KOPT-K1 (cell line): ENCODE measurements around the gene ACADVL.

ENCODE experiments used
- H3K27ac ChIP-seq: fragments of 200-600 bp; sonication (generic); 2 replicates; pipeline ENCODE4 v1.5.1; 2016; ENCODE audit warnings: antibody characterized with exemption, mild to moderate bottlenecking, low read depth, low read length; ENCODE audit not compliant: poor library complexity, severe bottlenecking
- H3K36me3 ChIP-seq: fragments of 200-600 bp; sonication (generic); 2 replicates; pipeline ENCODE4 v1.5.1; 2017; ENCODE audit warnings: antibody characterized with exemption, mild to moderate bottlenecking, low read length, moderate library complexity; ENCODE audit not compliant: insufficient read depth
- H3K9me3 ChIP-seq: fragments of 200-600 bp; sonication (generic); 2 replicates; pipeline ENCODE4 v1.5.1; 2017; ENCODE audit warnings: antibody characterized with exemption, low read length, mild to moderate bottlenecking; ENCODE audit not compliant: insufficient read depth, poor library complexity, severe bottlenecking

ACADVL gene

GRCh38 chr17:7219229-7219811 lies 418 bp upstream of the ACADVL start:
- Histone ChIP-seq H3K27ac (peak overlapping the region; percentile 77), H3K9me3 (no peaks in the 10 kb centered on the region)

GRCh38 chr17:7220593-7221277 lies 997 bp downstream of the ACADVL start:
- Histone ChIP-seq H3K27ac (peak overlapping the region; percentile 77), H3K36me3 (peaks cover 40% of the 10 kb centered on the region), H3K9me3 (no peaks in the 10 kb centered on the region)

More at GRCh38 chr17:7219229-7219811, 418 bp upstream of the ACADVL start:
- peaks cover 26% of the 10 kb centered on the region for H3K36me3 ChIP-seq

- Histone ChIP-seq H3K27ac (no peak overlapping the region), H3K9me3 (no peaks in the 10 kb centered on the region), H3K36me3 (peaks cover 47% of the 10 kb centered on the region)
Measured at GRCh38 chr17:7221278-7222092, 1.7 kb downstream of the ACADVL start.

GRCh38 chr17:7222093-7222971 lies 2.6 kb downstream of the ACADVL start:
- Histone ChIP-seq H3K27ac (no peak overlapping the region), H3K36me3 (peaks cover 56% of the 10 kb centered on the region), H3K9me3 (no peaks in the 10 kb centered on the region)

- Histone ChIP-seq H3K36me3 (peaks cover 62% of the 10 kb centered on the region), H3K27ac (no peak overlapping the region), H3K9me3 (no peaks in the 10 kb centered on the region)
Measured at GRCh38 chr17:7222972-7223292, 3.2 kb downstream of the ACADVL start.

GRCh38 chr17:7223375-7223774 lies 3.6 kb downstream of the ACADVL start:
- H3K9me3 ChIP-seq, result no peaks in the 10 kb centered on the region
- no peak overlapping the region for H3K27ac ChIP-seq
- peaks cover 66% of the 10 kb centered on the region for H3K36me3 ChIP-seq

GRCh38 chr17:7224110-7224509 lies 4.4 kb downstream of the ACADVL start:
- Histone ChIP-seq H3K36me3 (peaks cover 74% of the 10 kb centered on the region), H3K27ac (no peak overlapping the region), H3K9me3 (no peaks in the 10 kb centered on the region)

- Histone ChIP-seq H3K9me3 (no peaks in the 10 kb centered on the region), H3K27ac (no peak overlapping the region), H3K36me3 (peaks cover 79% of the 10 kb centered on the region)
Measured at GRCh38 chr17:7224661-7225111, 4.9 kb downstream of the ACADVL start.

- no peak overlapping the region for H3K27ac ChIP-seq
- H3K9me3 ChIP-seq, result no peaks in the 10 kb centered on the region
- peaks cover 91% of the 10 kb centered on the region for H3K36me3 ChIP-seq
Measured at GRCh38 chr17:7225711-7226331, 6.1 kb downstream of the ACADVL start.

GRCh38 chr17:7226721-7227710 lies 7.3 kb downstream of the ACADVL start:
- Histone ChIP-seq H3K9me3 (no peaks in the 10 kb centered on the region), H3K27ac (no peak overlapping the region), H3K36me3 (peaks cover 92% of the 10 kb centered on the region)

- Histone ChIP-seq H3K9me3 (no peaks in the 10 kb centered on the region), H3K36me3 (peaks cover 73% of the 10 kb centered on the region), H3K27ac (no peak overlapping the region)
Measured at GRCh38 chr17:7228920-7229319, 9.2 kb downstream of the ACADVL start.

- Histone ChIP-seq H3K36me3 (peaks cover 67% of the 10 kb centered on the region), H3K27ac (no peak overlapping the region), H3K9me3 (no peaks in the 10 kb centered on the region)
Measured at GRCh38 chr17:7229504-7229903, 9.8 kb downstream of the ACADVL start.

GRCh38 chr17:7232114-7232513 lies 12.4 kb downstream of the ACADVL start:
- no peaks in the 10 kb centered on the region for H3K9me3 ChIP-seq
- H3K27ac ChIP-seq, result no peak overlapping the region
- peaks cover 65% of the 10 kb centered on the region for H3K36me3 ChIP-seq
